ENCODE measurements around the gene MGAT5.

- TF ChIP-seq CTCF (IDR thresholded peaks at IDR 0.05; ENCODE audit: low read depth, low read length) (no peak), POLR2A (IDR thresholded peaks at IDR 0.05; ENCODE audit: extremely low read depth, insufficient read length) (no peak)
Measured at GRCh38 chr2:134230885-134231284, 23.0 kb upstream of the MGAT5 start.

Data from NB4 (cell line).